HepG2 (cell line): Measurements from ENCODE around the gene KRT84. TPM values are rescaled to one million over a fixed set of nuclear protein-coding genes. Genes with fewer than 3 reads are reported as not detected.

Experiments used
- ATAC-seq: fragments of 200-7000 bp; cut with Tn5 transposase; 3 replicates; pipeline ENCODE4 v1.9.1; 2020; ENCODE audit warnings: mild to moderate bottlenecking, moderate library complexity
- BruUV-seq: library from RNA; stranded (reverse); fragments of 400-500 nt; replicated peaks from 2 replicates; lab custom pipeline; 2021; lab: Mats Ljungman, UMichigan
- CTCF ChIA-PET: fragments of 300-600 bp; formaldehyde crosslinking; extraction: SDS; loops from one replicate; lab custom pipeline; 2021; ENCODE audit warnings: low total read pairs, inconsistent platforms, low intra/inter-chr PET ratio; lab: Yijun Ruan, JAX
- POLR2A ChIA-PET: fragments of 350-600 bp; sonication (Branson Sonifier 250); formaldehyde crosslinking; loops from one replicate; lab custom pipeline; 2020; ENCODE audit warnings: antibody characterized with exemption, inconsistent platforms; lab: Yijun Ruan, JAX
- DNase-seq: peaks from one replicate; pipeline ENCODE4 v3.0.0-alpha.2; 2015; ENCODE audit warnings: low spot score
- FAIRE-seq: peaks from 3 replicates; lab custom pipeline; 2011; peaks lifted over from hg19 to GRCh38; lab: Jason Lieb, UNC
- H2AFZ ChIP-seq: one replicate; pipeline ENCODE4 v1.6.1; 2011; ENCODE audit warnings: low read length, inconsistent platforms
- H3K27ac ChIP-seq: fragments of 300-600 bp; 3 replicates; pipeline ENCODE4 v1.8.0; 2011; ENCODE audit warnings: mixed run types, mild to moderate bottlenecking, mixed read lengths, low read length, inconsistent platforms; ENCODE audit not compliant: insufficient read depth; ENCODE audit errors: extremely low read length
- H3K27me3 ChIP-seq, 2 experiments: fragments of 200-600 bp in 1 of 2; 2 replicates in 1 of 2; 3 replicates in 1 of 2; pipeline versions ENCODE4 v1.6.0 to v1.8.0; 2011; ENCODE audit warnings: low read length in 2 of 2, mild to moderate bottlenecking in 2 of 2, moderate library complexity in 2 of 2, inconsistent platforms in 1 of 2; ENCODE audit not compliant: insufficient read depth in 2 of 2, control insufficient read depth in 1 of 2
- H3K36me3 ChIP-seq, 2 experiments: fragments of 200-600 bp in 1 of 2; replicated peaks in 1 of 2; 2 replicates in 1 of 2; 3 replicates in 1 of 2; pipeline versions ENCODE4 v1.5.1 to v1.8.0; 2011; ENCODE audit warnings: low read length in 2 of 2, inconsistent platforms in 1 of 2; ENCODE audit not compliant: insufficient read depth in 2 of 2, control insufficient read depth in 1 of 2
- H3K4me1 ChIP-seq: 2 replicates; pipeline ENCODE4 v1.5.1; 2012; ENCODE audit warnings: low read length, inconsistent platforms; ENCODE audit not compliant: insufficient read depth
- H3K4me2 ChIP-seq: 2 replicates; pipeline ENCODE4 v1.6.0; 2011; ENCODE audit warnings: low read depth, low read length, inconsistent platforms
- H3K4me3 ChIP-seq, 3 experiments: fragments of 200-600 bp in 1 of 3; sonication (generic), shearing (Covaris generic) in 1 of 3; replicated peaks in 1 of 3; 2 replicates each; pipeline ENCODE4 v1.5.1; 2011 to 2016; ENCODE audit warnings: low read length in 3 of 3, inconsistent platforms in 2 of 3, low read depth in 2 of 3, mild to moderate bottlenecking in 2 of 3, control low read depth in 1 of 3, mixed read lengths in 1 of 3; ENCODE audit not compliant: insufficient read depth in 1 of 3
- H3K79me2 ChIP-seq: one replicate; pipeline ENCODE4 v1.6.1; 2011; ENCODE audit warnings: low read length, inconsistent platforms; ENCODE audit not compliant: insufficient read depth
- H3K9ac ChIP-seq: 2 replicates; pipeline ENCODE4 v1.6.0; 2011; ENCODE audit warnings: mild to moderate bottlenecking, low read depth, low read length, inconsistent platforms; ENCODE audit not compliant: insufficient read depth
- H3K9me3 ChIP-seq: 2 replicates; pipeline ENCODE4 v1.5.1; 2012; ENCODE audit warnings: mild to moderate bottlenecking, low read length
- H4K20me1 ChIP-seq: 2 replicates; pipeline ENCODE4 v1.6.0; 2011; ENCODE audit warnings: inconsistent platforms, mild to moderate bottlenecking, low read length, moderate library complexity; ENCODE audit not compliant: insufficient read depth
- DMAP1 ChIP-seq: IDR thresholded peaks from 2 replicates; pipeline ENCODE4 v1.6.1; 2016
- GTF3A ChIP-seq: sonication (generic); formaldehyde crosslinking; conservative IDR thresholded peaks from 2 replicates; pipeline ENCODE4 v1.4.0; 2020; ENCODE audit warnings: mild to moderate bottlenecking, missing genetic modification reagents
- HOXA7 ChIP-seq: sonication (generic); formaldehyde crosslinking; IDR thresholded peaks from 2 replicates; pipeline ENCODE4 v1.8.1; 2022; ENCODE audit warnings: mild to moderate bottlenecking, missing genetic modification reagents, moderate library complexity
- KDM6A ChIP-seq: IDR thresholded peaks from 2 replicates; pipeline ENCODE4 v1.6.1; 2016; ENCODE audit warnings: low read depth
- MEIS2 ChIP-seq: sonication (generic); formaldehyde crosslinking; IDR thresholded peaks from 2 replicates; pipeline ENCODE4 v1.9.0; 2021; ENCODE audit warnings: mild to moderate bottlenecking, missing genetic modification reagents
- SIX4 ChIP-seq: sonication (generic); formaldehyde crosslinking; IDR thresholded peaks from 2 replicates; pipeline ENCODE4 v1.4.0; 2020; ENCODE audit warnings: missing genetic modification reagents
- ZNF781 ChIP-seq: sonication (generic); formaldehyde crosslinking; IDR thresholded peaks from 2 replicates; pipeline ENCODE4 v1.5.1; 2020; ENCODE audit warnings: borderline replicate concordance, mild to moderate bottlenecking, missing genetic modification reagents; ENCODE audit errors: not compliant biosample characterization
- ZNF782 ChIP-seq: sonication (generic); formaldehyde crosslinking; IDR thresholded peaks from 2 replicates; pipeline ENCODE4 v1.4.0; 2020; ENCODE audit warnings: missing genetic modification reagents, mild to moderate bottlenecking, borderline replicate concordance
- WGBS: methylation state at CpG from one replicate; pipeline ENCODE4 v1.1.6; 2017; ENCODE audit warnings: low lambda C conversion rate; 5-methylcytosine and 5-hydroxymethylcytosine counted together
- in situ Hi-C: cut with HindIII; loops from 2 replicates; pipeline ENCODE4 v1.10.0; 2017; ENCODE audit warnings: low pct_unique_long_range_greater_than_20kb; ENCODE audit not compliant: extremely low pct_ligation_motif_present
- intact Hi-C: fragments of 100-400 bp; cut with micrococcal nuclease; formaldehyde crosslinking; loops from one replicate; pipeline ENCODE4 v1.10.0; 2022; ENCODE audit not compliant: unreplicated experiment
- polyA plus RNA-seq, 8 experiments: library from polyadenylated mRNA; depleted of rRNA in 3 of 8; stranded (reverse) in 7 of 8; unstranded in 1 of 8; fragments of >200 nt; fragmentation: Illumina TruSeq in 4 of 8; extraction: Trizol in 4 of 8; gene quantifications; 2 replicates each; pipeline versions ENCODE4 v1.2.1 to v1.2.3, GENCODE V29; 2011 to 2016; ENCODE audit warnings: low read depth in 4 of 8, missing spikeins in 1 of 8, mixed read lengths in 1 of 8; ENCODE audit not compliant: insufficient read depth in 1 of 8
- total RNA-seq, 5 experiments: library from RNA; depleted of rRNA; stranded (reverse); fragments of >200 nt; fragmentation: Illumina TruSeq; extraction: Trizol; gene quantifications; 2 replicates each; pipeline ENCODE4 v1.2.3, GENCODE V29; 2016; ENCODE audit warnings: low read depth in 1 of 5
- TF ChIP-seq, protein P1 (sequence below): sonication (generic); formaldehyde crosslinking; IDR thresholded peaks from 2 replicates; pipeline ENCODE4 v1.5.0; 2020; ENCODE audit warnings: missing genetic modification reagents

The KRT84 gene
- total and polyA plus RNA-seq, 2 of the 13 experiments (the other 11 are each of a cell fraction or from before 2014, with no cell fraction given): not detected

DNA sequence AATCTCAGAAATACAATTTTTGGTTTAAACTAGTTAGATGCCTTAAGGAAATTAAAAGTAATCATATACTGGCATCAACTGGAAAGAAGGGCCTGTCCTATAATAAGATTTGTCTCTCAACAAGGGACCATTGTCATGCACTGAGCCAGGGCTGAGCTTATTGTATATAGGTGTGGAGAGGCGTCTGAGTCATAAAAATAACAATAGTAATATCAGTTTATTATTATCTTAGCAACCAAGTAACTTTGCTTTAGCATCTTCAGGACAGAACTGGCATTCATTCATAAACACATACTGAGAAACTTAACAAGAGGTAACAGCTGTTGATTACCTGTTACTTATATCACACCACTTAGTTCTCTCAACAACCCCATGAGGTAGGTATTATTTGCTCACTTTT is 41.6 kb upstream of the KRT84 start:
- Histone ChIP-seq H3K4me2 (no peak overlapping the region), H3K27ac (no peak overlapping the region), H2AFZ (no peak overlapping the region), H4K20me1 (no peaks in the 10 kb centered on the region), H3K4me3 (no peak overlapping the region), H3K4me1 (no peaks in the 10 kb centered on the region), H3K36me3 (no peaks in the 10 kb centered on the region), H3K27me3 (peaks cover 3 to 35% of the 10 kb centered on the region in 2 experiments; a peak in 3 of 5 replicates), H3K9ac (no peak overlapping the region), H3K79me2 (no peaks in the 10 kb centered on the region), H3K9me3 (no peaks in the 10 kb centered on the region)
- ChIA-PET CTCF (no interaction called here), POLR2A (no interaction called here)
- BruUV-seq: no TSS peak
- TF ChIP-seq ZNF782 (CRISPR knock-in tag): no peak
- TF ChIP-seq, protein P1, sequence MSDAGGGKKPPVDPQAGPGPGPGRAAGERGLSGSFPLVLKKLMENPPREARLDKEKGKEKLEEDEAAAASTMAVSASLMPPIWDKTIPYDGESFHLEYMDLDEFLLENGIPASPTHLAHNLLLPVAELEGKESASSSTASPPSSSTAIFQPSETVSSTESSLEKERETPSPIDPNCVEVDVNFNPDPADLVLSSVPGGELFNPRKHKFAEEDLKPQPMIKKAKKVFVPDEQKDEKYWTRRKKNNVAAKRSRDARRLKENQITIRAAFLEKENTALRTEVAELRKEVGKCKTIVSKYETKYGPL (CRISPR knock-in tag): no peak
- no peak for TF ChIP-seq ZNF781 (CRISPR knock-in tag)
- no peak for TF ChIP-seq SIX4 (CRISPR knock-in tag)
- no peak for TF ChIP-seq KDM6A (CRISPR knock-in tag)
- no peak for ATAC-seq
- FAIRE-seq: no peak
- in situ Hi-C loops (no loop called here), intact Hi-C loops (no loop called here)
- WGBS: 4% methylated on average over 1 of the region's 1 CpG
- DNase-seq: no peak

DNA sequence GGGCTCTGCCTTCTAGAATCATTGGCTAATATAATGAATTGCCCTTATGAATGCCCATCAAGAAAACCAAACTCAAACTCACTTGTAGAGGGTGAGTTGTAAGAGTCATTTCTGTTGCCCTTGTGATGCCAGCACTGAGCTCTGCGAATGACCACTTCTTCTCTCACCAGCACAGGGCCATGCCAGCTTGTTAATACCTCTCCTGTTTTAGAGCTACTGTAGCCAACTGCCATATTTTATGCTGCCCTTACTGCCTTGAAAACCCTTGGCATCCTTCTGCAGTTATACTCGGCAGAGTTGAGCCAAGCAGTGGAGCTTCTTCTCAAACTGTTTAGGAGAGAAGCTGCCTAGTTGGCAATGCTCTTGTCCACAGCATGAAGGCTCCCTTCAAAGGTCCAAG is 40.6 kb upstream of the KRT84 start:
- DNase-seq: no peak
- H3K9me3 ChIP-seq: no peaks in the 10 kb centered on the region
- H3K27me3 ChIP-seq: peaks cover 3 to 34% of the 10 kb centered on the region in 2 experiments; a peak in 3 of 5 replicates
- no peak overlapping the region for H3K9ac ChIP-seq
- no peak for ATAC-seq
- H2AFZ ChIP-seq: no peak overlapping the region
- H3K4me3 ChIP-seq: no peak overlapping the region
- no peaks in the 10 kb centered on the region for H3K4me1 ChIP-seq
- no peaks in the 10 kb centered on the region for H3K36me3 ChIP-seq
- H3K4me2 ChIP-seq: no peak overlapping the region
- POLR2A ChIA-PET: no interaction called here
- no peaks in the 10 kb centered on the region for H3K79me2 ChIP-seq
- WGBS: 0% methylated on average over 2 of the region's 2 CpGs
- H4K20me1 ChIP-seq: no peaks in the 10 kb centered on the region
- TF ChIP-seq HOXA7 (no peak), MEIS2 (CRISPR knock-in tag) (no peak), DMAP1 (CRISPR knock-in tag) (no peak), GTF3A (CRISPR knock-in tag) (no peak)
- intact Hi-C loops: no loop called here
- CTCF ChIA-PET: no interaction called here
- H3K27ac ChIP-seq: no peak overlapping the region
- BruUV-seq: no TSS peak
- FAIRE-seq: no peak
- in situ Hi-C loops: no loop called here
